ENCODE results near the gene GRIFIN. TPM values are rescaled to one million over a fixed set of nuclear protein-coding genes. Genes with fewer than 3 reads are reported as not detected.
A peak's percentile ranks its signal among the peaks of the same experiment; 100 is the strongest.

The GRIFIN gene
- polyA plus RNA-seq, 2 of the 4 experiments (the other 2 are of a cell fraction): not detected

GRCh38 chr7:2478399-2478785 is 2.2 kb upstream of the GRIFIN start:
- 73% methylated on average over 8 of the region's 11 CpGs for WGBS (ENCODE audit: missing lambda C conversion rate)
- Histone ChIP-seq H3K4me3 (no peak overlapping the region), H3K4me2 (no peak overlapping the region; the same call in 2 of the 3 replicates), H3K4me1 (peaks cover 10% of the 10 kb centered on the region; the same call in 1 of the 3 replicates), H3K9me3 (peaks cover 8% of the 10 kb centered on the region; the same call in 2 of the 3 replicates), H3K27ac (peak overlapping the region in 1 of 2 experiments; percentile 76; a peak in 3 of 6 replicates)
- ChIA-PET POLR2A (no interaction called here), CTCF (interaction anchor here (0.6 to 5.9 kb wide), 25 partner anchors 8 to 232 kb away, joined by 3 to 45 read pairs (median 4); no protein-coding TSS in a partner anchor)
- ATAC-seq (peak; percentile 6 to 10; a peak in 2 of 6 replicates), DNase-seq (ENCODE audit: low read depth in 1 of 2, low spot score in 1 of 2) (peak in 1 of 2 experiments; percentile 43), FAIRE-seq (no peak)
- TF ChIP-seq NPAS2 (CRISPR knock-in tag; IDR thresholded peaks at IDR 0.05; ENCODE audit: borderline replicate concordance): no peak
- TF ChIP-seq, protein P1, sequence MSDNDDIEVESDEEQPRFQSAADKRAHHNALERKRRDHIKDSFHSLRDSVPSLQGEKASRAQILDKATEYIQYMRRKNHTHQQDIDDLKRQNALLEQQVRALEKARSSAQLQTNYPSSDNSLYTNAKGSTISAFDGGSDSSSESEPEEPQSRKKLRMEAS (IDR thresholded peaks at IDR 0.05): peak; percentile 28; the same call in 1 of the 2 replicates

DNA sequence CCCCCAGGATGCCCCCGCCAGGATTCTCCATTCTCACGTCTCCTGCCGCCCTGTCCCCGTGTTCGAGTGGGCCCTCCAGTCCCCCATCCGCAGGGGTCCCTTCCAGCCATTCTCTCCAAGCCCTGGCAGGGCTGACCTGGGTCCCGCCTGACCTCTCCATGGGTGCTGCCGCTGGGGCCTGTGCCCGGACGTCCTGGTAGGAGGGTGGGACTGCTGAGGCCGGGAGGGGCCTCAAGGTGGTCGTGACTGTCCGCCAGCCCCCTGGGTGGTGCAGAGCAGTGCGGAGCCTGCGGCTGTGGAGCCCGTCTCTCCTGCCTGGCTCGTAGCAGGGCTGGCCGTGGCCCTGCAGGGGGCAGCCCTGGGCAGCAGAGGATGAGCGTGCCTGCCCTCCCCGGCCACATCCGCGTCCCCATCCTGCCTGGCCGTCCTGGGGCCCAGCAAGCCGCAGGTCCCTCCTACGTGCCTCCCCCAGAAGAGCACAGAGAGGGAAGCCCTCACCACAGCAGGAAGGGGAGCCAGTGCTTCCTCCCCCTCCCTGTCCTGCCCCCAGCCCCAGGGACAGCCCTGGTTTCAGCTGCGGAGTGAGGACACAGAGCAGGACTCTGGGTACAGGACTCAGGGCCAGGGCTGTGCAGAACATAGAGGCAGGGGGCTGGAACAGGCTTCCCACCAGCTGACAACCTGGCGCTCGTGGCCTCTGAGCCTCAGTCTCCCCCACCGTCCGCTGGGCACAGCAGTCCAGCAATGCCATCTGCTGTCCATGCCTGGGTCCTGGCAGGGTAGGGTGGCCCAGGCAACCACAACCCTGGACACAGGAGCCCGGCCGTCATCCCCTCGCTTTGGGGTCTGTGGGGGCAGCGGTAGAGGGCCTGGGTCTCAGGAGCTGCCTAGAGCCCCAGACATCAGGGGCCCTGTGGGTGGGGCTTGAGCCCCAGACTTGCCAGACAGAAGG is 1.5 kb upstream of the GRIFIN start:
- no peak for TF ChIP-seq ZC3H11A (IDR thresholded peaks at IDR 0.05)
- no peak for TF ChIP-seq FOXS1 (CRISPR knock-in tag; IDR thresholded peaks at IDR 0.05)
- no peak for TF ChIP-seq HOXA7 (CRISPR knock-in tag; IDR thresholded peaks at IDR 0.05)
- no peak for TF ChIP-seq CEBPB (IDR thresholded peaks at IDR 0.05)
- peak; percentile 87 to 91 for TF ChIP-seq RAD21 (conservative IDR thresholded peaks at IDR 0.05 in 1 of 2, IDR thresholded peaks at IDR 0.05 in 1 of 2)
- TF ChIP-seq CHD2 (IDR thresholded peaks at IDR 0.05; ENCODE audit: low read length, partially characterized antibody): no peak
- no peak for TF ChIP-seq JUN (IDR thresholded peaks at IDR 0.05)
- TF ChIP-seq NFE2L2 (conservative IDR thresholded peaks at IDR 0.05; ENCODE audit: low read length): no peak
- peak; percentile 32; the same call in 1 of the 2 replicates for TF ChIP-seq MYC (IDR thresholded peaks at IDR 0.05; ENCODE audit: borderline replicate concordance, low read length)
- peak; percentile 88 for TF ChIP-seq SMC3 (IDR thresholded peaks at IDR 0.05)
- TF ChIP-seq CHD4 (IDR thresholded peaks at IDR 0.05; ENCODE audit: borderline replicate concordance): no peak
- TF ChIP-seq ZSCAN20 (CRISPR knock-in tag; IDR thresholded peaks at IDR 0.05): no peak
- TF ChIP-seq RARB (CRISPR knock-in tag; IDR thresholded peaks at IDR 0.05): no peak
- no peak for TF ChIP-seq FOSB (CRISPR knock-in tag; IDR thresholded peaks at IDR 0.05)
- TF ChIP-seq BHLHE40 (IDR thresholded peaks at IDR 0.05; ENCODE audit: low read depth, low read length): no peak
- TF ChIP-seq, protein P2, sequence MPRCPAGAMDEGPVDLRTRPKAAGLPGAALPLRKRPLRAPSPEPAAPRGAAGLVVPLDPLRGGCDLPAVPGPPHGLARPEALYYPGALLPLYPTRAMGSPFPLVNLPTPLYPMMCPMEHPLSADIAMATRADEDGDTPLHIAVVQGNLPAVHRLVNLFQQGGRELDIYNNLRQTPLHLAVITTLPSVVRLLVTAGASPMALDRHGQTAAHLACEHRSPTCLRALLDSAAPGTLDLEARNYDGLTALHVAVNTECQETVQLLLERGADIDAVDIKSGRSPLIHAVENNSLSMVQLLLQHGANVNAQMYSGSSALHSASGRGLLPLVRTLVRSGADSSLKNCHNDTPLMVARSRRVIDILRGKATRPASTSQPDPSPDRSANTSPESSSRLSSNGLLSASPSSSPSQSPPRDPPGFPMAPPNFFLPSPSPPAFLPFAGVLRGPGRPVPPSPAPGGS (IDR thresholded peaks at IDR 0.05): no peak
- TF ChIP-seq CTCF (IDR thresholded peaks at IDR 0.05): peak; percentile 80
- DNase-seq (ENCODE audit: low read depth in 1 of 2, low spot score in 1 of 2) (peak; percentile 53 to 93), ATAC-seq (peak; percentile 86 to 97), FAIRE-seq (no peak)
- Histone ChIP-seq H3K4me2 (peak overlapping the region; percentile 63), H3K9me3 (peaks cover 1% of the 10 kb centered on the region; the same call in 2 of the 3 replicates), H3K27ac (peak overlapping the region; percentile 31 to 76; a peak in 4 of 6 replicates), H3K4me1 (peaks cover 10% of the 10 kb centered on the region; the same call in 1 of the 3 replicates), H3K4me3 (no peak overlapping the region)
- ChIA-PET POLR2A (no interaction called here), CTCF (interaction anchor here (0.6 to 5.9 kb wide), 27 partner anchors 9 to 233 kb away, joined by 3 to 45 read pairs (median 4); no protein-coding TSS in a partner anchor)
- WGBS (ENCODE audit: missing lambda C conversion rate): 15% methylated on average over 19 of the region's 34 CpGs

Data from A549 (cell line).